ENCODE data around the gene HYDIN.

Gene HYDIN

DNA sequence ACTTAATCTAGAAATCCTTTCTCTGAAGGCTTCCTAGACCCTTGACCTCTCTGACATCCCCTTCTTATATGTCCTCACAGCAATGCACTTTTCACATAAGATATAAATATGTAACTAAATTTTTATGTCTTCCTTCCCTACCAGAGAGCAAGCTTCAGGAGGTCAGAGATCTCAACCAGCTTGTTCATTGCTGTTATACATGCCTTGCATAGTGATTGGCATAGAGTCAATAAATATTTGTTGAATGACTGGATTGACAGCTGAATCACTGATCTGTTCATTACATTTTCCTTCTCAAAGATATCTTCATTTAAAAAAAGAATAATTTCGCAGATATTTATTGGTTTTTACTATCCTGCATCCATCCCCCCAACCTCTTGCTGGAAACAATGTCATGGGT lies 29.5 kb downstream of the HYDIN start:
- TF ChIP-seq ARNTL (CRISPR knock-in tag; IDR thresholded peaks at IDR 0.05; ENCODE audit: borderline replicate concordance, low read depth) (no peak), PATZ1 (CRISPR knock-in tag; IDR thresholded peaks at IDR 0.05; ENCODE audit: borderline replicate concordance) (no peak), SNAI2 (CRISPR knock-in tag; IDR thresholded peaks at IDR 0.05) (no peak)
- ATAC-seq, result no peak

DNA sequence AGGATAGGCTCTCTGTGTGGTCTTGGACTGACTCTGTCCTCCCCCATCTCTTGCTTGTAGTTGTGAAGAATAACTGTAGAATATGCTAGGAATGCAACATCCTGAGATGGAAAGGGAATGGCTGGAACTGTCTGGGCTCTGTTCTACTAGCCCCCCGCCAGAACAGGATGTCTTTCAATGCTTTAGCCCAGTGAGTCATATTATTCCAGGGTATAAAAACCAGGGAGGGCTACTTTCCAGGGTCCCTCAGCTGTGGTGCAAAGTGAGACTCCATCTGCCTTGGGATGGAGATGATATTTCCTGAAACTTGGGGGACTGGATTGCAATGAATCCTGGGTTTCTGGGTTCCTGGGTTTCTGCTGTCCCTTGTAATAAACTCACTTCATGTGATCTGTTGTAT lies 32.1 kb downstream of the HYDIN start:
- TF ChIP-seq TOX (CRISPR knock-in tag; IDR thresholded peaks at IDR 0.05; ENCODE audit: borderline replicate concordance) (no peak), RARB (CRISPR knock-in tag; IDR thresholded peaks at IDR 0.05) (no peak), ESRRG (CRISPR knock-in tag; IDR thresholded peaks at IDR 0.05) (no peak), ZFP30 (CRISPR knock-in tag; IDR thresholded peaks at IDR 0.05) (no peak), ZNF8 (CRISPR knock-in tag; IDR thresholded peaks at IDR 0.05) (no peak), BACH2 (CRISPR knock-in tag; IDR thresholded peaks at IDR 0.05; ENCODE audit: borderline replicate concordance) (no peak), PATZ1 (CRISPR knock-in tag; IDR thresholded peaks at IDR 0.05; ENCODE audit: borderline replicate concordance) (no peak)
- TF ChIP-seq, protein P1, sequence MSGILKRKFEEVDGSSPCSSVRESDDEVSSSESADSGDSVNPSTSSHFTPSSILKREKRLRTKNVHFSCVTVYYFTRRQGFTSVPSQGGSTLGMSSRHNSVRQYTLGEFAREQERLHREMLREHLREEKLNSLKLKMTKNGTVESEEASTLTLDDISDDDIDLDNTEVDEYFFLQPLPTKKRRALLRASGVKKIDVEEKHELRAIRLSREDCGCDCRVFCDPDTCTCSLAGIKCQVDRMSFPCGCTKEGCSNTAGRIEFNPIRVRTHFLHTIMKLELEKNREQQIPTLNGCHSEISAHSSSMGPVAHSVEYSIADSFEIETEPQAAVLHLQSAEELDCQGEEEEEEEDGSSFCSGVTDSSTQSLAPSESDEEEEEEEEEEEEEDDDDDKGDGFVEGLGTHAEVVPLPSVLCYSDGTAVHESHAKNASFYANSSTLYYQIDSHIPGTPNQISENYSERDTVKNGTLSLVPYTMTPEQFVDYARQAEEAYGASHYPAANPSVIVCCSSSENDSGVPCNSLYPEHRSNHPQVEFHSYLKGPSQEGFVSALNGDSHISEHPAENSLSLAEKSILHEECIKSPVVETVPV (CRISPR knock-in tag; IDR thresholded peaks at IDR 0.05), result no peak

DNA sequence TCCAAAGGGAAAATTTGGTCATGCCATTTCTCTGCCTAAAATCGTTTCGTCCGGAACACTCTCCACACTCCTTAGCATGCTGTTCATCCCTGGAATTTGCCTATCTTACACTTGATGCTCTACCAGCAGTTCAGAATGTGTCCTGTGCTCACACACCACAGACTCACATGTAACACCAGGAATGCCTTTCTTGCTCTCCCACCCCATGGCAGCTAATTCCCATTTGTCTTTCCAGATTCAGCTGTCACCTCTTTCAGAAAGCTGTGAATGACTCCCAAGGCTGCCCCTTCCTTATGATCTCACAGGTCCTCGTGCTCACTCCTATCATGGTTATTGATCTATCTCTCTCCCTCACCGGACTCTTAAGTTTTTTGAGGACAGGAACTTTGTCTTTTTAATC lies 38.1 kb downstream of the HYDIN start:
- ATAC-seq, result no peak
- TF ChIP-seq PATZ1 (CRISPR knock-in tag; IDR thresholded peaks at IDR 0.05; ENCODE audit: borderline replicate concordance) (no peak), PPARA (CRISPR knock-in tag; IDR thresholded peaks at IDR 0.05; ENCODE audit: borderline replicate concordance) (no peak), ESRRG (CRISPR knock-in tag; IDR thresholded peaks at IDR 0.05) (no peak)
- TF ChIP-seq, protein P1 (CRISPR knock-in tag; IDR thresholded peaks at IDR 0.05), result no peak

More for the DNA sequence above, 32.1 kb downstream of the HYDIN start:
- ATAC-seq, result no peak

DNA sequence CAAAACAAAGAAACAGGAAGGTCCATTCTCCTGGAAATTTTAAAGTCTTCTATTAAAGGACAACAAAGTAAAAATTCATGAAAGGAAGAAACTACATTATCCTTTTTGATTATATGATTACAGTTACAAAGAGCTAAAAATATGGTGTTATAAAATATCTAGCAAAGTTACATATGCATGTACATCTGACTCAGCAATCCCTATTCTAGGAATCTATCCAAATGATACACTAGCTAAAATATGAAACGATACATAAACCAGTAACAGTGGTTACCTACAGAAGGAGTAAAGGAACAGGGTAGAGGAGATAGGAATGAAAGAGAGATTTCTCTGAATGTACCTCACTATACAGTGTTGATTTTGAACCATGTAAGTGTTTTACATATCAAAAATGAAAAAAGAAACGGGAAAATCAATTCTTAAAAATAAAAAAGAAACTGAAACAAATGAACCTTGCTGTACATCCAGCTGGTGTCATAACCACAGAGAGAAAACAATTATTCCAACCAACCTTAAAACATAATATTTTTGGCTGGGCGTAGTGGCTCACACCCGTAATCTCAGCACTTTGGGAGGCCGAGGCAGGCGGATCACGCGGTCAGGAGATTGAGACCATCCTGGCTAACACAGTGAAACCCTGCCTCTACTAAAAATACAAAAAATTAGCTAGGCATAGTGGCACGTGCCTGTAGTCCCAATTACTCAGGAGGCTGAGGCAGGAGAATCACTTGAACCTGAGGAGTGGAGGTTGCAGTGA lies 41.4 kb downstream of the HYDIN start:
- no peak for ATAC-seq
- TF ChIP-seq CREB5 (CRISPR knock-in tag; IDR thresholded peaks at IDR 0.05; ENCODE audit: low read depth) (no peak), SNAI2 (CRISPR knock-in tag; IDR thresholded peaks at IDR 0.05) (no peak), ZNF8 (CRISPR knock-in tag; IDR thresholded peaks at IDR 0.05) (no peak), ARNTL (CRISPR knock-in tag; IDR thresholded peaks at IDR 0.05; ENCODE audit: borderline replicate concordance, low read depth) (no peak), ISL1 (CRISPR knock-in tag; IDR thresholded peaks at IDR 0.05) (no peak), GLIS3 (CRISPR knock-in tag; IDR thresholded peaks at IDR 0.05) (no peak), BACH2 (CRISPR knock-in tag; IDR thresholded peaks at IDR 0.05; ENCODE audit: borderline replicate concordance) (no peak), ZFP30 (CRISPR knock-in tag; IDR thresholded peaks at IDR 0.05) (no peak), TCF4 (CRISPR knock-in tag; IDR thresholded peaks at IDR 0.05; ENCODE audit: borderline replicate concordance) (no peak), CSDC2 (CRISPR knock-in tag; IDR thresholded peaks at IDR 0.05) (no peak), ZNF565 (CRISPR knock-in tag; conservative IDR thresholded peaks at IDR 0.05; ENCODE audit: low read depth) (no peak), ZFP3 (CRISPR knock-in tag; IDR thresholded peaks at IDR 0.05) (no peak), OSR1 (CRISPR knock-in tag; IDR thresholded peaks at IDR 0.05) (no peak)
- TF ChIP-seq, protein P1 (CRISPR knock-in tag; IDR thresholded peaks at IDR 0.05), result no peak

Measured in SK-N-SH treated with all-trans-retinoic acid at 6 μM for 48 hours (cell line).